ENCODE data around the gene SPDEF. TPM values are rescaled to one million over a fixed set of nuclear protein-coding genes. Genes with fewer than 3 reads are reported as not detected.
A peak's percentile ranks its signal among the peaks of the same experiment; 100 is the strongest.

The SPDEF gene
- total and polyA plus RNA-seq, 4 donors, result 2.6 to 11.8 (median 7.1) TPM

DNA sequence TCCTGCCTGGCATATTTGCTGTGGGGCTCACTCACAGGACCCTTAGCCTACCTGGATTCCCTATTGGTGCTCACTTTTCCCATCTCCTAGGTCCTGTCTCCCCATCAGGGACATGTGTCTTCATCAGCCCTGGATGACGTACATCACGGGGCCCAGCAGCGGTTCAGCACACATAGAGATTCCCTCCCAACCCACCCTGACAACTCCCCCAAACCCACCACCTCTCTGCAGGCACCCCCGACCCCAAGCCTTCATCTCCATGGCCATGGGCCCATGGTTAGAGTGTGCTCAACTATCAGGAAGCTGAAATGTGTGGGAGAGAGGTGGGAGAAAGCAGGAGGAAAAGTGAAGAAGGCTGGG is 25.4 kb upstream of the SPDEF start:
- peaks cover 0 to 5% (median 0%) of the 10 kb centered on the region in 4 donors for H3K36me3 ChIP-seq (ENCODE audit: control insufficient read depth in 4 of 4, insufficient read depth in 4 of 4, low read length in 4 of 4)

DNA sequence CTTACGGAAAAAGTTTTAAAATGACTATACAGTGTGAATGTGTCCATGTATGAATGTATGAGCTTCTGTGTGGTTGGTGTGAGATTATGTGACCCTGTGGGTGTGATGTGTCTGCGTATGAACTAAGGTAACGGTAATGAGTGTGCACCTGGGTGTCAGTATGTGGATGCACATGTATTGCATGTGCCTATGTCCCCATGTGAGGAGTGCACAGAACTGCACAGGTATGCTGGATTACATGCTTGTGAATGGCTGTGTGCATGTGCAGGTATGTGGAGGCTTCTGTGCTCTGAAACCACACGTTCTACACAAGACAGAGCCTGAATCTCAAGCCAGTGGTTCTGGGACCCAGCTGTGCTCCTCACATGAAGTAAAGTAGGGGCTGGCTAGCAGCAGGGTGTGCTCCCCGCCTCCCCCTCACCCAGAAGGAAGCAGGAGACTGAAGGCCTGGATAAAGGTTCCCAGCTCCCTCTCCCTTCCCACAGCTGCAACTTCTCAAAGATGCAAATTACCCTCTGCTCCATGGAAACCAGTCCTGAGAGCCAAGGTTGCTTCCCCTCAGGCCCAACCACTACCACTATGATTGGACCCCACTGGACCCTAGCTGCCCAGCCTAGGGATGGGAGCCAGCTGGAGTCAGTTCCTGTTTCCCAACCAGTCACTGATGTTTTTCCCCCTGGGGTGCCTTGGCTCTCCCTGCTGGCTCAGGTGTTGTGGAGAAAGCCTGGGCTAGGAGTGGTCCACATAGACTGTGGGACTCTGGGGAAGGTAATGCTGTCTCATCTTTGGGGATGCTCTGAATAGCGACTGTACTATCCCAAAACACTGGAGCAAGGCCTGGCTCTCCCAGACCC is 24.8 kb upstream of the SPDEF start:
- ATAC-seq (ENCODE audit: insufficient read depth, low FRiP score) (no peak), DNase-seq (peak; percentile 85 to 94 (median 94))
- Histone ChIP-seq H3K4me3 (no peak overlapping the region), H3K27me3 (ENCODE audit: control insufficient read depth in 3 of 3, insufficient read depth in 3 of 3, low read length in 2 of 3) (no peaks in the 10 kb centered on the region), H3K36me3 (ENCODE audit: control insufficient read depth in 4 of 4, insufficient read depth in 4 of 4, low read length in 4 of 4) (peaks cover 0 to 3% (median 0%) of the 10 kb centered on the region in 4 donors), H3K9ac (ENCODE audit: insufficient read depth in 1 of 2, low read length in 2 of 2) (no peak overlapping the region), H3K9me3 (ENCODE audit: control insufficient read depth in 4 of 4, insufficient read depth in 3 of 4, low read length in 3 of 4) (no peaks in the 10 kb centered on the region), H3K27ac (ENCODE audit: low read depth in 1 of 2, low read length in 1 of 2) (no peak overlapping the region), H3K4me1 (ENCODE audit: control insufficient read depth in 5 of 5, insufficient read depth in 5 of 5, low read length in 5 of 5) (peaks cover 0 to 30% (median 8%) of the 10 kb centered on the region in 5 donors)
- WGBS, 2 donors, result 86 to 92% methylated on average over 6 of the region's 6 CpGs
- TF ChIP-seq, protein P1, sequence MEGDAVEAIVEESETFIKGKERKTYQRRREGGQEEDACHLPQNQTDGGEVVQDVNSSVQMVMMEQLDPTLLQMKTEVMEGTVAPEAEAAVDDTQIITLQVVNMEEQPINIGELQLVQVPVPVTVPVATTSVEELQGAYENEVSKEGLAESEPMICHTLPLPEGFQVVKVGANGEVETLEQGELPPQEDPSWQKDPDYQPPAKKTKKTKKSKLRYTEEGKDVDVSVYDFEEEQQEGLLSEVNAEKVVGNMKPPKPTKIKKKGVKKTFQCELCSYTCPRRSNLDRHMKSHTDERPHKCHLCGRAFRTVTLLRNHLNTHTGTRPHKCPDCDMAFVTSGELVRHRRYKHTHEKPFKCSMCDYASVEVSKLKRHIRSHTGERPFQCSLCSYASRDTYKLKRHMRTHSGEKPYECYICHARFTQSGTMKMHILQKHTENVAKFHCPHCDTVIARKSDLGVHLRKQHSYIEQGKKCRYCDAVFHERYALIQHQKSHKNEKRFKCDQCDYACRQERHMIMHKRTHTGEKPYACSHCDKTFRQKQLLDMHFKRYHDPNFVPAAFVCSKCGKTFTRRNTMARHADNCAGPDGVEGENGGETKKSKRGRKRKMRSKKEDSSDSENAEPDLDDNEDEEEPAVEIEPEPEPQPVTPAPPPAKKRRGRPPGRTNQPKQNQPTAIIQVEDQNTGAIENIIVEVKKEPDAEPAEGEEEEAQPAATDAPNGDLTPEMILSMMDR (IDR thresholded peaks at IDR 0.05; ENCODE audit: control extremely low read depth, extremely low read depth), result no peak

More for the DNA sequence above, 25.4 kb upstream of the SPDEF start:
- H3K4me3 ChIP-seq, result no peak overlapping the region
- H3K9ac ChIP-seq (ENCODE audit: insufficient read depth in 1 of 2, low read length in 2 of 2), result no peak overlapping the region
- TF ChIP-seq, protein P1 (IDR thresholded peaks at IDR 0.05; ENCODE audit: control extremely low read depth, extremely low read depth), result no peak
- peaks cover 0 to 31% (median 4%) of the 10 kb centered on the region in 5 donors for H3K4me1 ChIP-seq (ENCODE audit: control insufficient read depth in 5 of 5, insufficient read depth in 5 of 5, low read length in 5 of 5)
- 96% methylated on average over 4 of the region's 4 CpGs for WGBS, 2 donors
- no peak for ATAC-seq (ENCODE audit: insufficient read depth, low FRiP score)
- no peaks in the 10 kb centered on the region for H3K9me3 ChIP-seq (ENCODE audit: control insufficient read depth in 4 of 4, insufficient read depth in 3 of 4, low read length in 3 of 4)
- no peaks in the 10 kb centered on the region for H3K27me3 ChIP-seq (ENCODE audit: control insufficient read depth in 3 of 3, insufficient read depth in 3 of 3, low read length in 2 of 3)
- no peak for DNase-seq
- H3K27ac ChIP-seq (ENCODE audit: low read depth in 1 of 2, low read length in 1 of 2), result no peak overlapping the region

DNA sequence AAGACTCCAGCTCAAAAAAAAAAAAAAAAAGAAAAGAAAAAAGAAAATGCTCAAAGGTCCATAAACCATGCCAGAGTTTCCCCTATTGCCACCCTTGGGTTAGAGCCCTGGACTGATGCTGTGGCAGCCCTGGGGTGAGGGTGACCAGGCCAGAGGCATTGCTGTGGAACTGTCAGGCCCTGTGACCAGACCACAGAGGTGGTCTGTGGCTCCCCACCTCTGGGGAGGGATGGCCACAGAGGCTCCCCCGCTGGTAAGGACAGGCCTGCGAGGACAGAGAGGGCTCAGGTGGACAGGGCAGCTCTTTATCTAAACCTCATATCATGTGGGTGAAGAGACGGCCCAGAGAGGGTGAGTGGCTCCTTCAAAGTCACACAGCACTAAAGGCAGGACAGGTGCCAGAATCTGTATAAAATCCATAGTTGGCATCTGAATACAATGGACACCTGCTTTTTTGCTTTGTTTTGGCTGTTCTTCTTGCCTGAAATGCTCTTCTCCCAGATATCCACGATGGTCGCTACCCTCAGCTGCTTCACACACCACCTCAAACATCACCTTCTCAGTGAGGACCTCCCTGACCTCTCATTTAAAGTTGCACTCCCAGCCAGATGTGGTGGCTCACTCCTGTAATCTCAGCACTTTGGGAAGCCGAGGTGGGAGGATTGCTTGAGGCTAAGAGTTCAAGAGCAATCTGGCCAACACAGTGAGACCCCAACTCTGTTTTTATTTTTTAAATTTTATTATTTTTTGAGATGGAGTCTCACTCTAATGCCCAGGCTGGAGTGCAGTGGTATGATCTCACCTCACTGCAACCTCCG is 22.5 kb upstream of the SPDEF start:
- peaks cover 0 to 16% (median 8%) of the 10 kb centered on the region in 5 donors for H3K4me1 ChIP-seq (ENCODE audit: control insufficient read depth in 5 of 5, insufficient read depth in 5 of 5, low read length in 5 of 5)
- 93 to 95% methylated on average over 7 of the region's 7 CpGs for WGBS, 2 donors
- H3K27ac ChIP-seq (ENCODE audit: low read depth in 1 of 2, low read length in 1 of 2), result no peak overlapping the region
- no peak for ATAC-seq (ENCODE audit: insufficient read depth, low FRiP score)
- H3K9me3 ChIP-seq (ENCODE audit: control insufficient read depth in 4 of 4, insufficient read depth in 3 of 4, low read length in 3 of 4), result no peaks in the 10 kb centered on the region
- peaks cover 0 to 3% (median 0%) of the 10 kb centered on the region in 4 donors for H3K36me3 ChIP-seq (ENCODE audit: control insufficient read depth in 4 of 4, insufficient read depth in 4 of 4, low read length in 4 of 4)
- DNase-seq, result no peak
- H3K4me3 ChIP-seq, result no peak overlapping the region
- TF ChIP-seq, protein P1 (IDR thresholded peaks at IDR 0.05; ENCODE audit: control extremely low read depth, extremely low read depth), result no peak
- no peaks in the 10 kb centered on the region for H3K27me3 ChIP-seq (ENCODE audit: control insufficient read depth in 3 of 3, insufficient read depth in 3 of 3, low read length in 2 of 3)
- no peak overlapping the region for H3K9ac ChIP-seq (ENCODE audit: insufficient read depth in 1 of 2, low read length in 2 of 2)
